SHP77 (cell line): ENCODE measurements around the gene COL5A2.

Source experiments
- DNase-seq, 2 experiments: peaks; one replicate each; lab custom pipeline; 2025; lab: John Stamatoyannopoulos, UW

COL5A2 gene

GRCh38 chr2:189147361-189147760 lies 32.2 kb downstream of the COL5A2 start:
- DNase-seq = no peak

- DNase-seq = no peak
Observed at GRCh38 chr2:189146553-189146952, 33.0 kb downstream of the COL5A2 start.

- no peak for DNase-seq
Observed at GRCh38 chr2:189144700-189145211, 34.8 kb downstream of the COL5A2 start.

GRCh38 chr2:189143925-189144324 lies 35.6 kb downstream of the COL5A2 start:
- no peak for DNase-seq

- peak; percentile 33 to 40 for DNase-seq
Observed at GRCh38 chr2:189142893-189143759, 36.4 kb downstream of the COL5A2 start.

GRCh38 chr2:189138800-189139199 lies 40.8 kb downstream of the COL5A2 start:
- DNase-seq = no peak

GRCh38 chr2:189137519-189137918 lies 42.0 kb downstream of the COL5A2 start:
- DNase-seq = no peak

- DNase-seq = no peak
Observed at GRCh38 chr2:189134485-189134884, 45.1 kb downstream of the COL5A2 start.

- DNase-seq = no peak
Observed at GRCh38 chr2:189131991-189132390, 47.6 kb downstream of the COL5A2 start.

- DNase-seq = no peak
Observed at GRCh38 chr2:189129971-189130370, 49.6 kb downstream of the COL5A2 start.

GRCh38 chr2:189128970-189129369 lies 50.6 kb downstream of the COL5A2 start:
- no peak for DNase-seq

GRCh38 chr2:189127756-189128155 lies 51.8 kb downstream of the COL5A2 start:
- DNase-seq = no peak

GRCh38 chr2:189125195-189125594 lies 54.4 kb downstream of the COL5A2 start:
- no peak for DNase-seq

GRCh38 chr2:189124175-189124574 lies 55.4 kb downstream of the COL5A2 start:
- no peak for DNase-seq

- no peak for DNase-seq
Observed at GRCh38 chr2:189118386-189118785, 61.2 kb downstream of the COL5A2 start.

GRCh38 chr2:189116979-189117378 lies 62.6 kb downstream of the COL5A2 start:
- no peak for DNase-seq

- no peak for DNase-seq
Observed at GRCh38 chr2:189116087-189116486, 63.5 kb downstream of the COL5A2 start.

GRCh38 chr2:189115126-189115525 lies 64.4 kb downstream of the COL5A2 start:
- DNase-seq = no peak

- no peak for DNase-seq
Observed at GRCh38 chr2:189113963-189114362, 65.6 kb downstream of the COL5A2 start.

- no peak for DNase-seq
Observed at GRCh38 chr2:189111063-189111715, 68.4 kb downstream of the COL5A2 start.

- no peak for DNase-seq
Observed at GRCh38 chr2:189109921-189110397, 69.6 kb downstream of the COL5A2 start.

GRCh38 chr2:189104934-189105333 lies 74.6 kb downstream of the COL5A2 start:
- DNase-seq = no peak

- DNase-seq = no peak
Observed at GRCh38 chr2:189102735-189103134, 76.8 kb downstream of the COL5A2 start.
